Motor neuron (in vitro differentiated cells): ENCODE results near the gene PKN3. TPM values are rescaled to one million over a fixed set of nuclear protein-coding genes. Genes with fewer than 3 reads are reported as not detected.

ENCODE experiments used
- ATAC-seq, 8 experiments: fragments of 200-7000 bp; cut with Tn5 transposase; replicated peaks in 6 of 8; 2 replicates each; pipeline ENCODE4 v1.8.0; 2021; ENCODE audit warnings: mild to moderate bottlenecking in 8 of 8, moderate library complexity in 8 of 8
- H3K27ac ChIP-seq, 2 donors: fragments of 250-450 bp; sonication (Bioruptor Pico); 2 replicates each; pipeline ENCODE4 v1.9.0; 2021; ENCODE audit warnings: antibody characterized with exemption in 2 of 2, mild to moderate bottlenecking in 2 of 2, moderate library complexity in 1 of 2
- H3K4me1 ChIP-seq, 2 donors: fragments of 250-450 bp; sonication (Bioruptor Pico); replicated peaks in 1 of 2; 2 replicates each; pipeline ENCODE4 v1.6.1; 2021; ENCODE audit warnings: antibody characterized with exemption in 2 of 2, mild to moderate bottlenecking in 2 of 2, moderate library complexity in 1 of 2
- H3K4me3 ChIP-seq, 5 donors: fragments of 250-450 bp; sonication (Bioruptor Pico); 2 replicates each; pipeline ENCODE4 v1.9.0; 2021; ENCODE audit warnings: antibody characterized with exemption in 5 of 5, mild to moderate bottlenecking in 5 of 5, moderate library complexity in 4 of 5
- WGBS, 10 experiments: fragments of 450-650 bp; shearing (Covaris generic); methylation state at CpG; one replicate each; pipeline ENCODE4 v1.0.0; 2022; 5-methylcytosine and 5-hydroxymethylcytosine counted together
- in situ Hi-C, 9 experiments: fragments of 400-800 bp; cut with MboI; loops; one replicate each; pipeline ENCODE4 v1.15.0; 2021; ENCODE audit warnings: low sequenced_read_pairs in 9 of 9, low pct_unique_long_range_greater_than_20kb in 2 of 9; ENCODE audit not compliant: unreplicated experiment in 9 of 9
- total RNA-seq, 8 experiments: library from RNA; unstranded; fragments of 300-600 nt; gene quantifications; 2 replicates each; pipeline versions ENCODE4 v1.2.3 to v1.2.4, GENCODE V29; 2022

The PKN3 gene
- total RNA-seq, 8 experiments from 2014 or later, result 0.07 to 7.3 (median 0.68) TPM

DNA sequence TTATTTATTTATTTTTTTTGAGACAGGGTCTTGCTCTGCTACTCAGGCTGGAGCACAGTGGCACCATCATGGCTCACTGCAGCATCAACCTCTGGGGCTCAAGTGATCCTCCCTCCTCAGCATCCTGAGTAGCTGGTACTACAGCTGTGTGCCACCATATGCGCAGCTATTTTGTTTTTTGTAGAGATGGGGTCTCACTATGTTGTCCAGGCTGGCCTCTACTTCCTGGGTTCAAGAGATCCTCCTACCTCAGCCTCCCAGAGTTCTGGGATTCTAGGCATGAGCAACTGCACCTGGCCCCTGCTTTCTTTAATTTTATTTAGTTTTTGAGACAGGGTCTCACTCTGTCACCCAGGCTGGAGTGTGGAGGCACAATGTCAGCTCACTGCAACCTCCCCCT is 41.1 kb downstream of the PKN3 start:
- in situ Hi-C loops, result no loop called here
- Histone ChIP-seq H3K4me3 (no peak overlapping the region), H3K4me1 (no peaks in the 10 kb centered on the region), H3K27ac (no peak overlapping the region)
- no peak for ATAC-seq
- WGBS, 10 experiments, result 83 to 100% methylated on average over 1 of the region's 1 CpG; no CpG with 5 or more reads in 8 of the 10 experiments

DNA sequence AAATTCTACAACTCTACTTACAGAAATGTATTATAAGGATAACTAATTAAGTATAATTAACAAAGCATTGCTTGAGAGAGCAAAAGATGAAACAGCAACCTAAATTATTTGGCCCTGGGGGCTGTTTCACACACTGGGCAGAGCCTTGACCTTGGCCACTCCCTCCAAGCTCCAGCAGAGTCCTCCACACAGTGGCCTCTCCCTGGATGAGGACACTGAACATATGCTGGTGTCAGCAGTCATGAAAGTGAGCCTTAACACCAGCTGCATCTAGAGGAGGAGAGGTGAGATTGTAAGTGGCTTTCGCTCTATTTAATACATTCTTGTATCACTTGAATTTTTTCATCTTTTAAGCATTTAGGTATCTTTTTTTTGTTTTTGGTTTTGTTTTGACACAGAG is 44.9 kb downstream of the PKN3 start:
- Histone ChIP-seq H3K27ac (no peak overlapping the region), H3K4me1 (no peaks in the 10 kb centered on the region), H3K4me3 (no peak overlapping the region)
- in situ Hi-C loops, result no loop called here
- ATAC-seq, result peak in 3 of 8 experiments; percentile 27 to 100 (median 98)
- 83 to 100% methylated on average over 1 of the region's 1 CpG; no CpG with 5 or more reads in 8 of the 10 experiments for WGBS, 10 experiments

DNA sequence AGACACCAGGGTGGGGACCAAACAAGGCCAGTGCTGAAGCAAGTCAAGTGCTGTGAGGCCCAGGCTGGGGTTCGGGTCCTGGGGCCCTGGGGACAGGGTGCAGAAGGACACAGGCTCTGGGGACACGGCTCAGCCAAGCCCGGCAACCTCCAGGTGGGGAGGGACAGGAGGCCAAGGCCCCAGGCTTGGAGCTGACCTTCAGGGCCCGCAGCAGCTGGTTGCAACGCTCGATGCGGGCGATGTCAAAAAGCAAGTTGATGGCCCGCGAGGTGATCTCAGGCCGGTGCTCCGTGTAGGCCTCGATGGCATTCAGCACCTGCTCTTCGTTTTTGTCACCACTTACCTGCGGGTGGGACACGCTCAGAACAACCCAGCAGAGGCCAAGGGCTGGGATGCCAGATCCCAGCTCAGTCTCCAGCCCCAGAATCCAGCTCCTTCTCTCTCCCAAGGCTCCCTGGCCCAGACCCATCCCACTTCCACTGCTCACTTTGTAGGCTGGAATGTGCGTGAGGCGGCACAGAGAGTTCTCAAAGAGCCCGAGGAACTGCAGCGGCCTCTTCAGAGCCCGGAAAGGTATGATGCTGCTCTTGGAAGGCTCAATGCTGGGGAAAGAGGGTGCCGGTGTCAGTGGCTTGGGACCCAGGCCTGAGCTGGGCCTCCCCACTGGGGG is 48.8 kb downstream of the PKN3 start:
- ATAC-seq, result peak in 1 of 8 experiments; percentile 9
- WGBS, 10 experiments, result 60 to 100% (median 83%) methylated on average over 1 to 12 of the region's 22 CpGs; no CpG with 5 or more reads in 7 of the 10 experiments
- Histone ChIP-seq H3K4me3 (no peak overlapping the region), H3K27ac (no peak overlapping the region), H3K4me1 (no peaks in the 10 kb centered on the region)
- in situ Hi-C loops, result no loop called here

DNA sequence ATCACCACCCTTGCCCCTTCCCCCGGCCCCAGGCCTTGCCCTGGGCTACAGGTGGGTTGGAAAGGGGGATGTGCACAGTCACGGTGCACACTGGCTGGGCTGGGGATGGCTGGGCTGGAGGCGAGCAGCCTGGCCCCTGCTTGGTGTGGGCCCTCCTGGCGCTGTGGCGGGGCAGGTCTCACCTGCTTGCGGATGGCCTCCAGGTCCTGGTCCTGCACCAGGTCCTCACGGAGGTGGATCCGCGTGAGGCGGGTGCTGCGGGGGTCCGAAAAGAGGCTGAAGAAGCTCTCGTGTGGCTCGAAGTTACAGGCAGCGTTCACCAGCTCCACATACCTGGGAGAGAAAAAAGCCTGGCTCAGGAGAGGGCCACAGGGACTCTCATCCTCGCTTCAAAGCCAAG is 51.3 kb downstream of the PKN3 start:
- peak in 3 of 8 experiments; percentile 7 to 36 (median 32) for ATAC-seq
- Histone ChIP-seq H3K4me3 (no peak overlapping the region), H3K27ac (no peak overlapping the region), H3K4me1 (no peaks in the 10 kb centered on the region)
- in situ Hi-C loops, result no loop called here
- WGBS, 10 experiments, result 87 to 100% (median 95%) methylated on average over 1 to 7 of the region's 16 CpGs; no CpG with 5 or more reads in 5 of the 10 experiments

DNA sequence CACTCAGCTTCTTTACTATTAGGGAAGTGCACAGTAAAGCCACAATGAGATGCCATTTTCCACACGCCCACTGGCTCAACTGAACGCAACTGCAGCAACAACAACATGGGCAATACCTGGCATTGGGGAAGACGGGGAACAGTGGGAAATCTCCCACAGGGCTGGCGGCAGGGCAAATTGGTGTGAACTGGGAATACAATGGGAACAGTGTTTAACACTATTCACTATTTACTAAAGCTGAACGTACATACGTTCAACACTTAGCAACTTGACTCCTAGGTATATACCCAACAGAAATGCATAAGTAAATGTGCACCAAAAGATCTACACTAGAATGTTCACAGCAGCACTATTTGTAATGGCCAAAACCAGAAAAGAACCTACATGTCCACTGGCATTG is 55.3 kb downstream of the PKN3 start:
- Histone ChIP-seq H3K4me3 (no peak overlapping the region), H3K27ac (no peak overlapping the region), H3K4me1 (no peaks in the 10 kb centered on the region)
- in situ Hi-C loops, result no loop called here
- no peak for ATAC-seq
- WGBS, 10 experiments, result 63 to 100% (median 91%) methylated on average over 2 to 6 of the region's 6 CpGs

DNA sequence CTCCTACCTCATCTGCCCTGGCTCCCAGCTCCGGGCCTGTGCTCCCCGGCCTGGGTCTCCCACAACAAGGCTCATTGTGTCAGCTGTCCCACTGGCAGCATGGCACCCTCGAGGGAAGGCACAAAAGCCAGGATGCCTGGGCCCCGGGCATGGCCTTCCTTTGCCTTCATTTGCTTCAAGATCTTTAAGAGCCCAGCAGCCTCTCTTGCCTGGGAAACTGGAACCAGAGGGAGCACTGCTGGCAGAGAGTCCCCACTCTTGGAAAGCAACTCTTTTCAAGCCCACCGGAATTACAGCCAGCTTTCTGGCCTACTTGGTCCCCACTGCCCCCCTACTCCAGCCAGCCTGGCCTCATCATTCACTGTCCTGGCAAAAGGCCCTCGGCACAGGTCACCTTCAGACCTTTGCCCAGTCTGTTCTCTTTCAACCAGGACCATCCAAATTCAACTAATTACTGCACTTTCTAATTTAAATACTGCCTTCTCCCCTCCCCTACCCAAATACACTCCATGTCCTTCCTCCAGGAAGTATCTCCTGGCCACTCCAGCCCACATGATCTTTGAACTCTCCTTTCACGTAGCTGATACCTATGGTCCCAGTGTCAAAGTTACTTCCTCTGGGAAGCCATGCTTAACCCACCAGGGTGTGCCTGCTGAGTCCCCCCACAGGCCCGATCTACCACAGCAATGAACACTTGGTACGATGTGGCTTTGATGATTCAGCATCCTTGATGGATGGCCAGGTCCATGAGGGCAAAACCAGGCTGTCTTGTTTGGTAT is 60.6 kb downstream of the PKN3 start:
- in situ Hi-C loops, result no loop called here
- no peak overlapping the region for H3K27ac ChIP-seq

DNA sequence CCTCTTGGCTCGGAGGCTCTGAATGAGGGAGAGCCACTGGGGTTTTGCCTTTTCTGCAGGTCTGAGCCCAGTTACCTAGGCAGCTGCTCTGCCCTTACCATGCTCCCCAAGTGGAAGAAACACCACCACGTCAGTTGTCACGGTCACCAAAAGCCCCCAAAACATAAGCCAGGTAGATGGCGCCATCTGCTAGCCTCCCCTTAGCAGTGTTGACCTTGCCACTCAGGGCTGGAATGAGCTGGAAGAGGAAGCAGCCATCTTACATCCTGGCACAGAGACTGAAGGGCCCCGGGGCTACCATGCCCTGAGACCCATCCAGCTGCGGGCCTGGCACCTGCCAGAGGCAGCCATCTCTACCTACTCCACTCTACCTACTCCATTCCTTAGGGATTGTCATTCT is 62.1 kb downstream of the PKN3 start:
- no peak overlapping the region for H3K27ac ChIP-seq
- ATAC-seq, result no peak
- no peaks in the 10 kb centered on the region for H3K4me1 ChIP-seq
- in situ Hi-C loops, result no loop called here
- no peak overlapping the region for H3K4me3 ChIP-seq
- WGBS, 10 experiments, result 78 to 100% (median 80%) methylated on average over 1 to 3 of the region's 6 CpGs; no CpG with 5 or more reads in 5 of the 10 experiments

More for the DNA sequence above, 60.6 kb downstream of the PKN3 start:
- no peak for ATAC-seq
- Histone ChIP-seq H3K4me3 (no peak overlapping the region), H3K4me1 (no peaks in the 10 kb centered on the region)
- 67 to 100% (median 81%) methylated on average over 1 to 5 of the region's 9 CpGs; no CpG with 5 or more reads in 2 of the 10 experiments for WGBS, 10 experiments

DNA sequence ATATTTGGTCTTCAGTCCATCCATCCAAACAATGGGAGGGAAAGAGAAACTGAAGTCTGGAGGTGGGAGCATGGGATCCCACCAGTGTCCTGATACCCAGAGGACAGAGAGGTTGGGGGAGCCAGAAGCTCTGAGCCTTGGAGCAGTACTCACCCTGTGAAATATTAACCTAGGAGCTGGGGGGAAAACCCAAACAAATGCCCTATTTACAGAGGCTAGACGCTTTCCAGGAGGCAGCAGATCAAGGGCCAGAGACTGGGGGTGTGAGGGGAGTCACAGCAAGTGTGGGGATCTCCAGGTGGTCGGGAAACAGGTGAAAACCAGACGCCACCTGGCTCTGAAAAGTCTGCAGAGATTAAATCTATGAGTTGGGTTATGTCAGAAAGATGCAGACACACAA is 63.2 kb downstream of the PKN3 start:
- Histone ChIP-seq H3K27ac (no peak overlapping the region), H3K4me1 (peaks cover under 1 to 2% of the 10 kb centered on the region in 2 donors), H3K4me3 (no peak overlapping the region)
- no peak for ATAC-seq
- WGBS, 10 experiments, result 0 to 20% methylated on average over 1 of the region's 3 CpGs; no CpG with 5 or more reads in 8 of the 10 experiments
- in situ Hi-C loops, result no loop called here

DNA sequence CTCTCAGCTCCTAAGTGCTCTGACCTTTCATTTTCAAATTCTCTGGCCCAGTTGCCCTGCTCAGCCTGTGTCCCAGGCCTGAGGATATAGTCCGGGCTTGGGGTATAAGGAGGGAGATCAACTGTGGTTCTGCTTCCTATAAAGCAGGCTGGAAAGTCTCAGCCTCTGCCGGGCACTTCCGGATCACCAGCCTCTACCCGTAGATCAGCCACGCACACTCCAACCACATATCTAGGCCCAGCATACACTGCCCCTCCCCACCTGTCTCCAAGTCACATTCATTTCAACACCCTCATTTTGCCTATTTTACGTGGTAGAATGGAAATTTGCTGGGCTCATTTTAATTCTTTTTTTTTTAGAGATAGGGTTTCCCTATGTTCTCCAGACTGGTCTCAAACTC is 66.3 kb downstream of the PKN3 start:
- in situ Hi-C loops, result no loop called here
- no peak overlapping the region for H3K27ac ChIP-seq
- ATAC-seq, result no peak
- WGBS, 10 experiments, result 10 to 100% (median 86%) methylated on average over 1 to 2 of the region's 6 CpGs; no CpG with 5 or more reads in 5 of the 10 experiments
- H3K4me3 ChIP-seq, result no peak overlapping the region
- H3K4me1 ChIP-seq, result peaks cover 8 to 12% of the 10 kb centered on the region in 2 donors

Other genes starting within 250 kb of the PKN3 start
- 10 to 100 TPM; 20.3 to 62.5 (median 42.7) TPM for gene ODF2, start 246.5 kb upstream of the PKN3 start, total RNA-seq
- 10 to 100 TPM; 11.9 to 30.4 (median 17.3) TPM for gene GLE1, start 197.8 kb upstream of the PKN3 start, total RNA-seq
- 100 to 1,000 TPM; 195 to 680 (median 254) TPM for gene SPTAN1, start 149.9 kb upstream of the PKN3 start, total RNA-seq
- 10 to 100 TPM; 21.1 to 62.7 (median 28.3) TPM for gene DYNC2I2, start 45.7 kb upstream of the PKN3 start, total RNA-seq
- gene SET, start 13.3 kb upstream of the PKN3 start, total RNA-seq, result 100 to 1,000 TPM; 328 to 639 (median 393) TPM
- 10 to 100 TPM in 5 of 8 experiments, 1 to 10 TPM in 3; 3.7 to 31.4 (median 11.7) TPM for gene ZDHHC12, start 21.6 kb downstream of the PKN3 start, total RNA-seq
- 10 to 100 TPM; 17.8 to 35.1 (median 24.5) TPM for gene ZER1, start 69.4 kb downstream of the PKN3 start, total RNA-seq
- gene TBC1D13, start 84.8 kb downstream of the PKN3 start, total RNA-seq, result 10 to 100 TPM in 5 of 8 experiments, 1 to 10 TPM in 3; 8.7 to 18.9 (median 13.1) TPM
- gene ENDOG, start 116.0 kb downstream of the PKN3 start, total RNA-seq, result 10 to 100 TPM in 7 of 8 experiments, 1 to 10 TPM in 1; 8.5 to 20.1 (median 16.7) TPM
- 10 to 100 TPM; 12.3 to 44.3 (median 21.6) TPM for gene SPOUT1, start 127.3 kb downstream of the PKN3 start, total RNA-seq
- gene KYAT1, start 179.4 kb downstream of the PKN3 start, total RNA-seq, result 10 to 100 TPM in 5 of 8 experiments, 1 to 10 TPM in 3; 4.0 to 15.9 (median 10.8) TPM
- 10 to 100 TPM; 13.7 to 26.8 (median 22.6) TPM for gene LRRC8A, start 179.6 kb downstream of the PKN3 start, total RNA-seq
- 10 to 100 TPM in 2 of 8 experiments, 1 to 10 TPM in 2, under 1 TPM in 4; 0.16 to 16.4 (median 0.97) TPM for gene PHYHD1, start 218.5 kb downstream of the PKN3 start, total RNA-seq
- 10 to 100 TPM in 5 of 8 experiments, 1 to 10 TPM in 3; 7.5 to 27.9 (median 16.3) TPM for gene DOLK, start 245.1 kb downstream of the PKN3 start, total RNA-seq
- 10 to 100 TPM; 16.3 to 69.4 (median 21.6) TPM for gene NUP188, start 245.2 kb downstream of the PKN3 start, total RNA-seq